OCI-LY1 (cell line): ENCODE results near the gene GOT1.

Experiments
- CTCF ChIP-seq: fragments of 200-600 bp; sonication (generic), shearing (Covaris generic); IDR thresholded peaks from 2 replicates; pipeline ENCODE4 v1.5.1; 2017; ENCODE audit warnings: mild to moderate bottlenecking, antibody characterized with exemption, low read length, moderate library complexity, mixed read lengths
- EZH2 ChIP-seq: fragments of 200-600 bp; sonication (generic), shearing (Covaris generic); IDR thresholded peaks from 2 replicates; pipeline ENCODE4 v1.8.0; 2017; ENCODE audit warnings: borderline replicate concordance, mixed run types, mild to moderate bottlenecking, antibody characterized with exemption, low read length, moderate library complexity, mixed read lengths

DNA sequence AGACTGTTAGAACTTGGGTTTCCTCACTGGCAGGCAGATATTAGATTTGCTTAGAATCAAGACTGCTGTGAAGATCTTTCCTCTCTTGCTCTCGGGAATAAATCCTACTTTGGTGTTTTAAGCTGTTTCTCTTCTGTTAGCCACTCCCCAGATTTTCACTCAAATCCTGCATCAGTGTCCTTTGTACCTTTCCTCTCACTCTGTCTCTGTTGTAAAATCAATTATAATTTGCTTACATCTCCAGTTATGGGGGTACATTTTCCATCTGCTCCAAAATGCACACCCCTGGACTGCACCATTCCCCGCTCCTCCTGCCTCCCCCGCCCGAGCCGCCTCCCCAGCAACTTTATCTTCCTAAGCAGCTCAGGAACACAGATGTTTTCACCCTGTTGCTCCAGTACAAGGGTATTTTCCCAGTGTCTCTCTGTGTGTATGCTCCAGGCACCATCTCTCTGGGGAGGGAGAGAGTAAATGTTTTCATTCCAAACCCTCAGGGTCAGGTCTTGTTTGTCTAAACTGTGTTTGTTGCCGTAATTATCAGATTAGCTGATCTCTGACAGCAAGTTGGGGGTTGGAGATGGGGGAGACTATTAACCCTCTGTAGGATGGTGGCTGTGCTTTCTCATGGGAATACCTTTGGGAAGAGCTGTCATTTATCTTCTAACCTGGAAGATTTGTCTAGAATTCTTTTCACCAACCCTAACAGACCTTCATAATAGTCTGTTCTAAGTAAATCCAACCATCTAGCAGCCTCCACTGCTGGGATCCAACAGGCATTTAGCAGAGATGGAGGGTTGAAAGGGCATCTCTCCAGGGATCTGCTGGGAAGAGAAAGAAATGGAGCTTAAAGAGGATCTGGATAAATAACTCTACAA is 20.4 kb upstream of the GOT1 start:
- TF ChIP-seq CTCF (no peak), EZH2 (no peak)
